HepG2 (cell line): ENCODE data around the gene CYLD. TPM values are rescaled to one million over a fixed set of nuclear protein-coding genes. Genes with fewer than 3 reads are reported as not detected.

ENCODE experiments used
- ATAD3A ChIP-seq: sonication (generic); formaldehyde crosslinking; IDR thresholded peaks from 2 replicates; pipeline ENCODE4 v1.4.0; 2020; ENCODE audit warnings: missing genetic modification reagents
- DBP ChIP-seq: sonication (generic); formaldehyde crosslinking; IDR thresholded peaks from 2 replicates; pipeline ENCODE4 v1.4.0; 2020; ENCODE audit warnings: missing genetic modification reagents; ENCODE audit errors: not compliant biosample characterization
- FOXK2 ChIP-seq: fragments of 450-650 bp; IDR thresholded peaks from 2 replicates; pipeline ENCODE4 v1.6.1; 2016
- GLI4 ChIP-seq: sonication (generic); formaldehyde crosslinking; IDR thresholded peaks from 2 replicates; pipeline ENCODE4 v1.5.1; 2020; ENCODE audit warnings: missing genetic modification reagents, mild to moderate bottlenecking, moderate library complexity, borderline replicate concordance
- LCORL ChIP-seq, 2 experiments: fragments of 450-650 bp in 1 of 2; sonication (generic) in 1 of 2; formaldehyde crosslinking in 1 of 2; IDR thresholded peaks; 2 replicates each; pipeline versions ENCODE4 v1.5.0 to v1.6.1; 2017 to 2020; ENCODE audit warnings: antibody characterized with exemption in 1 of 2, missing genetic modification reagents in 1 of 2
- MATR3 ChIP-seq: sonication (generic); formaldehyde crosslinking; IDR thresholded peaks from 2 replicates; pipeline ENCODE4 v1.4.0; 2020; ENCODE audit warnings: missing genetic modification reagents
- MYC ChIP-seq: sonication (generic); formaldehyde crosslinking; IDR thresholded peaks from 2 replicates; pipeline ENCODE4 v1.9.0; 2021; ENCODE audit warnings: missing genetic modification reagents, borderline replicate concordance
- PREB ChIP-seq: sonication (generic); formaldehyde crosslinking; IDR thresholded peaks from 2 replicates; pipeline ENCODE4 v1.4.0; 2020; ENCODE audit warnings: missing genetic modification reagents
- REPIN1 ChIP-seq: sonication (generic); formaldehyde crosslinking; IDR thresholded peaks from 2 replicates; pipeline ENCODE4 v1.8.0; 2022; ENCODE audit warnings: missing genetic modification reagents, low read depth, mild to moderate bottlenecking, borderline replicate concordance
- TCF12 ChIP-seq, 2 experiments: fragments of 450-650 bp in 1 of 2; sonication (generic) in 1 of 2; formaldehyde crosslinking in 1 of 2; IDR thresholded peaks; 2 replicates each; pipeline versions ENCODE4 v1.6.1 to v1.8.0; 2017 to 2022; ENCODE audit warnings: antibody characterized with exemption in 1 of 2, mild to moderate bottlenecking in 1 of 2, missing genetic modification reagents in 1 of 2, moderate library complexity in 1 of 2
- ZKSCAN5 ChIP-seq: sonication (generic); formaldehyde crosslinking; IDR thresholded peaks from 2 replicates; pipeline ENCODE4 v1.5.1; 2020; ENCODE audit warnings: mild to moderate bottlenecking, missing genetic modification reagents
- ZMYM3 ChIP-seq: sonication (generic); formaldehyde crosslinking; IDR thresholded peaks from 2 replicates; pipeline ENCODE4 v1.5.1; 2020; ENCODE audit warnings: mild to moderate bottlenecking, missing genetic modification reagents
- ZNF180 ChIP-seq: sonication (generic); formaldehyde crosslinking; IDR thresholded peaks from 2 replicates; pipeline ENCODE4 v1.4.0; 2020; ENCODE audit warnings: low read depth, missing genetic modification reagents, borderline replicate concordance
- ZNF205 ChIP-seq: IDR thresholded peaks from 2 replicates; pipeline ENCODE4 v1.6.1; 2018; ENCODE audit warnings: missing biosample characterization, missing genetic modification reagents
- ZNF234 ChIP-seq: sonication (generic); formaldehyde crosslinking; conservative IDR thresholded peaks from 2 replicates; pipeline ENCODE4 v1.5.1; 2020; ENCODE audit warnings: mild to moderate bottlenecking, missing genetic modification reagents
- ZNF260 ChIP-seq: sonication (generic); formaldehyde crosslinking; IDR thresholded peaks from 2 replicates; pipeline ENCODE4 v1.4.0; 2020; ENCODE audit warnings: missing genetic modification reagents, low read depth, mild to moderate bottlenecking, borderline replicate concordance
- ZNF276 ChIP-seq: sonication (generic); formaldehyde crosslinking; IDR thresholded peaks from 2 replicates; pipeline ENCODE4 v1.4.0; 2020; ENCODE audit warnings: mild to moderate bottlenecking, low read depth, missing genetic modification reagents
- ZNF33B ChIP-seq: sonication (generic); formaldehyde crosslinking; IDR thresholded peaks from 2 replicates; pipeline ENCODE4 v1.5.1; 2020; ENCODE audit warnings: mild to moderate bottlenecking, missing genetic modification reagents
- ZNF350 ChIP-seq: sonication (generic); formaldehyde crosslinking; IDR thresholded peaks from 2 replicates; pipeline ENCODE4 v1.4.0; 2020; ENCODE audit warnings: mild to moderate bottlenecking, low read depth, missing genetic modification reagents, borderline replicate concordance
- ZNF724P ChIP-seq: sonication (generic); formaldehyde crosslinking; IDR thresholded peaks from 2 replicates; pipeline ENCODE4 v1.8.0; 2022; ENCODE audit warnings: missing genetic modification reagents, borderline replicate concordance
- ZNF775 ChIP-seq: sonication (generic); formaldehyde crosslinking; IDR thresholded peaks from 2 replicates; pipeline ENCODE4 v1.4.0; 2020; ENCODE audit warnings: missing genetic modification reagents, mild to moderate bottlenecking, moderate library complexity, borderline replicate concordance
- ZNF841 ChIP-seq: sonication (generic); formaldehyde crosslinking; IDR thresholded peaks from 2 replicates; pipeline ENCODE4 v1.8.1; 2023; ENCODE audit warnings: missing genetic modification reagents, borderline replicate concordance
- ZSCAN29 ChIP-seq: sonication (generic); formaldehyde crosslinking; conservative IDR thresholded peaks from 2 replicates; pipeline ENCODE4 v1.4.0; 2020; ENCODE audit warnings: mild to moderate bottlenecking, missing genetic modification reagents
- polyA plus RNA-seq, 8 experiments: library from polyadenylated mRNA; depleted of rRNA in 3 of 8; stranded (reverse) in 7 of 8; unstranded in 1 of 8; fragments of >200 nt; fragmentation: Illumina TruSeq in 4 of 8; extraction: Trizol in 4 of 8; gene quantifications; 2 replicates each; pipeline versions ENCODE4 v1.2.1 to v1.2.3, GENCODE V29; 2011 to 2016; ENCODE audit warnings: low read depth in 4 of 8, missing spikeins in 1 of 8, mixed read lengths in 1 of 8; ENCODE audit not compliant: insufficient read depth in 1 of 8
- total RNA-seq, 5 experiments: library from RNA; depleted of rRNA; stranded (reverse); fragments of >200 nt; fragmentation: Illumina TruSeq; extraction: Trizol; gene quantifications; 2 replicates each; pipeline ENCODE4 v1.2.3, GENCODE V29; 2016; ENCODE audit warnings: low read depth in 1 of 5

CYLD gene
- total and polyA plus RNA-seq, 2 of the 13 experiments (the other 11 are each of a cell fraction or from before 2014, with no cell fraction given) = 6.1 to 11.4 TPM

GRCh38 chr16:50806099-50807062, 64.5 kb downstream of the CYLD start (continued):
- TF ChIP-seq PREB (CRISPR knock-in tag) = 0 out of 2 replicates have a peak, but pooled peaks have one; percentile 38
- TF ChIP-seq ZSCAN29 (CRISPR knock-in tag) = no peak
- TF ChIP-seq DBP (CRISPR knock-in tag) = no peak
- no peak for TF ChIP-seq ZMYM3 (CRISPR knock-in tag)
- no peak; the same call in 1 of the 2 replicates for TF ChIP-seq ZNF205 (CRISPR knock-in tag)
- no peak for TF ChIP-seq TCF12 (IDR thresholded peaks at IDR 0.05)
- TF ChIP-seq TCF12 (CRISPR knock-in tag; IDR thresholded peaks at IDR 0.05) = 0 out of 2 replicates have a peak, but pooled peaks have one; percentile 27
- no peak for TF ChIP-seq ZNF180 (CRISPR knock-in tag)
- peak; percentile 67; the same call in 1 of the 2 replicates for TF ChIP-seq ZNF350 (CRISPR knock-in tag)
- TF ChIP-seq MYC (CRISPR knock-in tag) = peak; percentile 36; the same call in 1 of the 2 replicates
- TF ChIP-seq ZNF276 (CRISPR knock-in tag) = no peak
- no peak for TF ChIP-seq LCORL (IDR thresholded peaks at IDR 0.05)
- peak; percentile 91 for TF ChIP-seq LCORL (CRISPR knock-in tag; IDR thresholded peaks at IDR 0.05)
- TF ChIP-seq ZNF724P (CRISPR knock-in tag) = 0 out of 2 replicates have a peak, but pooled peaks have one; percentile 56
- no peak for TF ChIP-seq ZNF841
- no peak for TF ChIP-seq ZNF234 (CRISPR knock-in tag)
- TF ChIP-seq ZKSCAN5 (CRISPR knock-in tag) = no peak
- 0 out of 2 replicates have a peak, but pooled peaks have one; percentile 26 for TF ChIP-seq ZNF775 (CRISPR knock-in tag)
- no peak for TF ChIP-seq MATR3 (CRISPR knock-in tag)
- TF ChIP-seq ZNF33B (CRISPR knock-in tag) = no peak
- TF ChIP-seq REPIN1 (CRISPR knock-in tag) = peak; percentile 83
- no peak for TF ChIP-seq ATAD3A
- TF ChIP-seq FOXK2 = no peak
- no peak for TF ChIP-seq GLI4 (CRISPR knock-in tag)
- no peak for TF ChIP-seq ZNF260 (CRISPR knock-in tag)
